ENCODE results near the gene IFT43. TPM values are rescaled to one million over a fixed set of nuclear protein-coding genes. Genes with fewer than 3 reads are reported as not detected.

The IFT43 gene
- total and polyA plus RNA-seq, 7 donors, result 10.4 to 23.6 (median 15.6) TPM

DNA sequence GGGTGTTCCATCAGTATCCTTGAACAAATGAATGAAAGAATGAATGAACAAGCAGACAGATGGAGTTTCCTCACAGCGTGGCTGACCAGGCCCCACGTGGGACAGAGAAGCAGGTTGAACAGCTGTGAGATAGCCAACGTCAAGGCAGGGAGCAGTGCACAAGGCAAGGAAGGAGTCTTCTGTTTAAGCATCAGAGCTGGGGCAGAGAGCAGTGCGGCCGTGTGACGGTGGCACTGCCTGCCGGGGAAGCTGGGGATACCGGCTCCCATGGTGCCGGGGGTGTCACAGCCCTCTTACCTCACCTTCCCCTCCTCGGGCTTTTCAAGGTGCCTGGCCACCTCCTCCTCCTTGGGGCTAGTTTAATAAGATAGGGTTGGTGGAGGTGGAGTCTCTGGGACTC lies 92.9 kb downstream of the IFT43 start:
- TF ChIP-seq CTCF (IDR thresholded peaks at IDR 0.05), result no peak
- H3K4me3 ChIP-seq, result no peak overlapping the region
- intact Hi-C loops (cut with DNase I), result no loop called here
- peaks cover 0 to 11% of the 10 kb centered on the region in 2 donors for H3K36me3 ChIP-seq (ENCODE audit: insufficient read depth in 1 of 2, low read depth in 1 of 2)
- WGBS, 3 donors, result 90 to 96% (median 93%) methylated on average over 10 of the region's 10 CpGs
- DNase-seq, result no peak
- no peaks in the 10 kb centered on the region for H3K9me3 ChIP-seq
- H3K4me1 ChIP-seq, result peaks cover 14% of the 10 kb centered on the region
- no peaks in the 10 kb centered on the region for H3K27me3 ChIP-seq (ENCODE audit: insufficient read depth in 3 of 3, low read length in 2 of 3)
- ATAC-seq, result no peak
- no peak overlapping the region for H3K27ac ChIP-seq

- intact Hi-C loops (cut with DNase I), result no loop called here
- H3K4me3 ChIP-seq, result peak overlapping the region; percentile 15
These were observed 94.5 kb downstream of the IFT43 start for GRCh38 chr14:76080025-76080424.

DNA sequence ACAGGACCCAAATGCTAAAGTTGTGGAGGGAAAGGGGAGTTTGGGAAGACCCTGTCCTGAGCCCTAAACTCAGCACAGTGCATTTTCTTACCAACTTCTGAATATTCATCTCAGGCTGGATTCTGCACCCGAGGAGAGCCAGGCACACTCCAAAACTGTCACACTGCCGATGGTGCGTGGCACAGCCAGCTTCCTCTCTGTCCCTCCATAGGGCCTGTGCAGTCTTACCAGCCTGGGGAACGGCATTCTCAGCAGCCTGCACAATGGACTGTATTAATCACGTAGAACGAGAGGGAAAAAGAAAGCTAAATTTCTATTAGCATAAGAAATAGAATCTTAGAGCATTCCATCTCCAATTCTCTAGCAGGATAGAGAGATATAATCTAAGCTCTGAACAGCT lies 94.9 kb downstream of the IFT43 start:
- Histone ChIP-seq H3K36me3 (ENCODE audit: insufficient read depth in 1 of 2, low read depth in 1 of 2) (peaks cover 0 to 6% of the 10 kb centered on the region in 2 donors), H3K4me1 (peaks cover 21% of the 10 kb centered on the region), H3K4me3 (peak overlapping the region; percentile 15), H3K27me3 (ENCODE audit: insufficient read depth in 3 of 3, low read length in 2 of 3) (no peaks in the 10 kb centered on the region), H3K9me3 (no peaks in the 10 kb centered on the region), H3K27ac (peak overlapping the region; percentile 77)
- TF ChIP-seq CTCF (IDR thresholded peaks at IDR 0.05), result no peak
- intact Hi-C loops (cut with DNase I), result no loop called here
- DNase-seq (no peak), ATAC-seq (peak; percentile 20 to 33 (median 23))
- 38 to 59% (median 49%) methylated on average over 6 of the region's 6 CpGs for WGBS, 3 donors

More at GRCh38 chr14:76080025-76080424, 94.5 kb downstream of the IFT43 start:
- peaks cover 17% of the 10 kb centered on the region for H3K4me1 ChIP-seq
- DNase-seq (peak; percentile 59 to 83), ATAC-seq (peak; percentile 95 to 98 (median 96))
- TF ChIP-seq CTCF (IDR thresholded peaks at IDR 0.05), result no peak
- no peaks in the 10 kb centered on the region for H3K9me3 ChIP-seq
- peaks cover 0 to 6% of the 10 kb centered on the region in 2 donors for H3K36me3 ChIP-seq (ENCODE audit: insufficient read depth in 1 of 2, low read depth in 1 of 2)
- H3K27ac ChIP-seq, result peak overlapping the region; percentile 77
- 26 to 41% (median 27%) methylated on average over 10 of the region's 10 CpGs for WGBS, 3 donors
- no peaks in the 10 kb centered on the region for H3K27me3 ChIP-seq (ENCODE audit: insufficient read depth in 3 of 3, low read length in 2 of 3)

DNA sequence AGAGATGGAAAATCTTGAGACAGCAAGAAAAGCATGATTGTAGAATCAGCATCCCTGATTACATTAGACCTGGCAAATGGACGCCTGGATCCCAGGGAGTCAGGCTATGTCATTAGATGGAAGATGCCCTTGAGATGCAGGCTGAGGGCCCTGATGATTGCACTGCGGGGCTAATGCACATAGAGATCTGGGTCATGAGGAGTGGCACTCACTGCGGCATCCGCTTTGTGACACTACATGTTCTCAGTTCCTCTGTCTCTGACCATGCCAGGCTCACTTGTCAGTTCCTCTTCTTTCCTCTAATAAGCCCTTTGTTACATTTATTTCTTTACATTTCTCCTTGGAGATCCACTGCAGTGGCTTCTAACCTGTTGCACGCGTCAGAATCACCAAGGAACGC lies 96.1 kb downstream of the IFT43 start:
- 87 to 97% (median 96%) methylated on average over 7 of the region's 7 CpGs for WGBS, 3 donors
- H3K4me1 ChIP-seq, result peaks cover 32% of the 10 kb centered on the region
- no peak overlapping the region for H3K4me3 ChIP-seq
- no peaks in the 10 kb centered on the region for H3K27me3 ChIP-seq (ENCODE audit: insufficient read depth in 3 of 3, low read length in 2 of 3)
- no peak for ATAC-seq
- H3K36me3 ChIP-seq (ENCODE audit: insufficient read depth in 1 of 2, low read depth in 1 of 2), result peaks cover 0 to 6% of the 10 kb centered on the region in 2 donors
- no peak for DNase-seq
- H3K27ac ChIP-seq, result no peak overlapping the region
- H3K9me3 ChIP-seq, result no peaks in the 10 kb centered on the region
- TF ChIP-seq CTCF (IDR thresholded peaks at IDR 0.05), result no peak
- intact Hi-C loops (cut with DNase I), result no loop called here
